Stimulated activated CD8-positive, alpha-beta memory T cell treated with anti-CD3 and anti-CD28 coated beads, Interleukin-7, amount 100 ng/mL, for 1 hour (primary cell): ENCODE data around the gene TMEM170A.
"Not testable (repeated sequence)": the region's sequence is repeated elsewhere in the genome, so short reads cannot be mapped to it uniquely, and the experiment has no call there.

Source experiments
- DNase-seq, 2 donors: peaks; one replicate each; pipeline ENCODE4 v3.0.0-alpha.2; 2020; ENCODE audit warnings: low read depth in 2 of 2

TMEM170A gene

GRCh38 chr16:75455677-75456076 is 8.8 kb downstream of the TMEM170A start:
- DNase-seq: no peak

GRCh38 chr16:75452464-75453190 is 11.9 kb downstream of the TMEM170A start:
- DNase-seq: no peak

GRCh38 chr16:75446416-75446815 is 18.1 kb downstream of the TMEM170A start:
- DNase-seq: no peak

GRCh38 chr16:75445298-75445697 is 19.2 kb downstream of the TMEM170A start:
- no peak for DNase-seq

- no peak for DNase-seq
Measured at GRCh38 chr16:75443298-75443697, 21.2 kb downstream of the TMEM170A start.

GRCh38 chr16:75433732-75434413 is 30.6 kb downstream of the TMEM170A start:
- DNase-seq: no peak

- DNase-seq: peak; percentile 91 to 92
Measured at GRCh38 chr16:75432828-75433731, 31.4 kb downstream of the TMEM170A start, which contains the start of gene CFDP1. Gene CFDP1, minus strand, starts transcription at chr16:75433503. Its CDS starts 151 bp downstream, at chr16:75433352.

GRCh38 chr16:75429621-75430403 is 34.7 kb downstream of the TMEM170A start:
- no peak for DNase-seq

- DNase-seq: not testable (repeated sequence)
Measured at GRCh38 chr16:75426524-75426923, 38.0 kb downstream of the TMEM170A start.

- DNase-seq: not testable (repeated sequence)
Measured at GRCh38 chr16:75424105-75424762, 40.3 kb downstream of the TMEM170A start.

GRCh38 chr16:75423723-75424104 is 40.8 kb downstream of the TMEM170A start:
- DNase-seq: no peak

- no peak for DNase-seq
Measured at GRCh38 chr16:75421820-75422126, 42.7 kb downstream of the TMEM170A start.

GRCh38 chr16:75420987-75421819 is 43.3 kb downstream of the TMEM170A start:
- no peak for DNase-seq

- DNase-seq: no peak
Measured at GRCh38 chr16:75416904-75417565, 47.5 kb downstream of the TMEM170A start.

GRCh38 chr16:75415169-75415905 is 49.2 kb downstream of the TMEM170A start:
- DNase-seq: no peak

- DNase-seq: no peak
Measured at GRCh38 chr16:75413951-75414350, 50.5 kb downstream of the TMEM170A start.

- DNase-seq: no peak
Measured at GRCh38 chr16:75406943-75407342, 57.5 kb downstream of the TMEM170A start.

- DNase-seq: no peak
Measured at GRCh38 chr16:75402821-75403475, 61.5 kb downstream of the TMEM170A start.
